DMS53 (cell line): ENCODE data around the gene MEMO1.
"Not testable (repeated sequence)": the region's sequence is repeated elsewhere in the genome, so short reads cannot be mapped to it uniquely, and the experiment has no call there.

ENCODE experiments used
- DNase-seq: peaks from one replicate; lab custom pipeline; 2025; lab: John Stamatoyannopoulos, UW

MEMO1 gene

GRCh38 chr2:31907491-31907890, 103.3 kb downstream of the MEMO1 start:
- not testable (repeated sequence) for DNase-seq

GRCh38 chr2:31903109-31903780, 107.6 kb downstream of the MEMO1 start:
- no peak for DNase-seq

- DNase-seq = no peak
These were observed 108.9 kb downstream of the MEMO1 start for GRCh38 chr2:31901900-31902299.

DNA sequence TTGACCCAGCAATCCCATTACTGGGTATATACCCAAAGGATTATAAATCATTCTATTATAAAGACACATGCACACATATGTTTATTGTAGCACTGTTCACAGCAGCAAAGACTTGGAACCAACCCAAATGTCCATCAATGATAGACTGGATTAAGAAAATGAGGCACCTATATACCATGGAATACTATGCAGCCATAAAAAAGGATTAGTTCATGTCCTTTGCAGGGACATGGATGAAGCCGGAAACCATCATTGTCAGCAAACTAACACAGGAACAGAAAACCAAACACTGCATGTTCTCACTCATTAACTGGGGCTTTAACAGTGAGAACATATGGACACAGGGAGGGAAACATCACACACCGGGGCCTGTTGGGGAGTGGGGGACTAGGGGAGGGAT, 110.7 kb downstream of the MEMO1 start:
- not testable (repeated sequence) for DNase-seq

GRCh38 chr2:31898346-31898745, 112.5 kb downstream of the MEMO1 start:
- DNase-seq = not testable (repeated sequence)

GRCh38 chr2:31897340-31897739, 113.5 kb downstream of the MEMO1 start:
- DNase-seq = not testable (repeated sequence)

GRCh38 chr2:31896293-31896692, 114.5 kb downstream of the MEMO1 start:
- no peak for DNase-seq

DNA sequence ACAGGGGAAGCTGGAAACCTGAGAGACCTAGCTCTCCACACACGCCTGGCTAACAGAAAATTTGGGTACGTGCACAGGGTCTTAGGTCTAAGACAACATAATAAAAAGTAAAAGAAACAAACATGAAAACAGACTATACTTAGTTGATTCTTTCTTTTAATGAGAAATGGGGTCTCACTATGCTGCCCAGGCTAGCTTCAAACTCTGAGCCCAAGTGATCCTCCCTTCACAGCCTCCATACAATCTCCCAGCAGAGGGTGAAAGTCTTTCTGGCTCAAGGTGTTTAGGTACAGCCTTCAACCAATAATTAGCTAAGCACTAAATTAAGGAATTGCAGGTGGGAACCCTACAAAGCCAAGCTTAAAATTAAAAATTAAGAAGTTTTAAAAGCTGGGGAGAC, 116.2 kb downstream of the MEMO1 start:
- DNase-seq = no peak

DNA sequence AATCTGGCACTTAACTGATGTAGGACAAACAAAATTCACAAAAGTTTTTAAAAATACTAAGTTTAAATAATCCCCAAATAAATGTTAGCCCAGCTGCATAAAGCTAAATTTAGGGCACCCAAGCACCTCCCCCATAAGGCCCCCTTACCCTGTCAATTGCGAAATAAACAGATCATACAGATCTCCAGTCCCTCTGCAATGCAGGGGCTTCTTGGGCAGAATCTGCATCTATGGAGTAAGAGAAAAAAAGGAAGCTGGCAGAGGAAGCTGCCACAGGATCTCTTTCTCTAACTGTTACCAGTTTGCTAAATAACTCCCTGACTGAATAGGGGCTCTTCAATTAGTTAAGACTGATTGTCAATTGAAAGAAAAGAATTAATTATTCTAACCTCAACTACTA, 117.7 kb downstream of the MEMO1 start:
- no peak for DNase-seq

- DNase-seq = no peak
These were observed 121.8 kb downstream of the MEMO1 start for GRCh38 chr2:31889044-31889443.

- no peak for DNase-seq
These were observed 122.3 kb downstream of the MEMO1 start for GRCh38 chr2:31888550-31888949.

DNA sequence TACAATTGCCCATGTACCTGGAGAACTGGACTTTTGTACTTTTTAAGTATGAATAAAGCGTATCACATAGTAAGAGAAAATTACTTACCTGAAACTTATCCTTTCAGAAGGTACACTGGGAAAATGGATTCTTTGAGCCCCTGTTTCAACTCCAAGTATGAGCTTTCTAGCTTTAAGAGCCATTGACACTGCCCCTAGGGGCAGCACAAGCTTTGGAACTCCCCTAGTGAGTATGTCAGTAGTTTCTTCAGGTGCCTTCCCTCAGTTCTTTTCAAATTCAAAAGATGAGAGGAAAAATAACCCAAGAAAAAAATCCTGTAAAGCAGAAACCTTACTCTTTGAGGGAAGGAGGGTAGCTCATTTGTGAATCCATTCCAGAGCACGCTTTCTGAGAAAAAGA, 124.1 kb downstream of the MEMO1 start:
- DNase-seq = peak; percentile 18

DNA sequence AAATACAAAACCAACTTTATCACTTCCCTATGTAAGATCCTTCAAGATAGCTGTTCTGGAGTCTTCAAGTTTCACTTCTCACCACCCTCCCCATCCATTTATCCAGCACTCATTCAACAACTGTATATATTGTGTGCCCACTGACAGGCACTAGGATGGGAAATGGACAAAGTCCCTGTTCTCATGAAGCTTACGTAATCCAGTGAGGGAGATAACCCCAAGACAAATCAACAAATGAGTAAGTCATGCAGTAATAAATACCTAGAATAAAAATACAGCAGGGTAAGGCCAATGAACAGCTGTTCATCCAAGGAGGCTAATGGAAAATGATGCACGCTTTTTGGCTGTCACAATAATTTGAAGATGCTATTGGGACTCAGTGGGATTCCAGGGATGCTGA, 133.8 kb downstream of the MEMO1 start:
- DNase-seq = no peak

GRCh38 chr2:31874071-31874470, 136.7 kb downstream of the MEMO1 start:
- no peak for DNase-seq

GRCh38 chr2:31865215-31865614, 145.6 kb downstream of the MEMO1 start:
- no peak for DNase-seq

- no peak for DNase-seq
These were observed 146.9 kb downstream of the MEMO1 start for GRCh38 chr2:31863867-31864266.

- DNase-seq = not testable (repeated sequence)
These were observed 147.7 kb downstream of the MEMO1 start for GRCh38 chr2:31863015-31863656.

- DNase-seq = no peak
These were observed 150.8 kb downstream of the MEMO1 start for GRCh38 chr2:31859959-31860358.

- DNase-seq = no peak
These were observed 157.3 kb downstream of the MEMO1 start for GRCh38 chr2:31853521-31853920.

- not testable (repeated sequence) for DNase-seq
These were observed 168.7 kb downstream of the MEMO1 start for GRCh38 chr2:31842150-31842549.

GRCh38 chr2:31835450-31835849, 175.4 kb downstream of the MEMO1 start:
- DNase-seq = no peak

- DNase-seq = no peak
These were observed 178.4 kb downstream of the MEMO1 start for GRCh38 chr2:31832363-31832762.

DNA sequence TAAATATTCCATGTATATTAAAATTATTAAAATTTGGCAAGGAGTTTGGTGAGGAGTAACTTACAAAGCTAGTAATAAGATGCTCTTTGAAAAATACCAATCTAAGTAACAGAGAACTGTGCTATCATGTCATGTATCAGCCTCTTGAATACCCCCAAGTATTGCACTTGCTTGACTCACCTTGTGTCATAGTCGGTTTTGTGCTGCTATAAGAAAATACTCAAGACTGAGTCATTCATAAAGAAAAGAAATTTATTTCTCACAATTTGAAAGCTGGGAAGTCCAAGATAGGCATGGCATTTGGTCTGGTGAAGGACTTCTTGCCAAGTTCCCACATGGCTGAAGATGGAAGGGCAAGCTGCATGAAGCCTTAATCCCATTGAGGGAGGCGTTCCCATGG, 179.2 kb downstream of the MEMO1 start:
- no peak for DNase-seq

GRCh38 chr2:31828891-31829290, 181.9 kb downstream of the MEMO1 start:
- peak; percentile 3 for DNase-seq
